Subcutaneous adipose tissue (tissue), 4 donors: ENCODE results near the gene NUDT9. TPM values are rescaled to one million over a fixed set of nuclear protein-coding genes. Genes with fewer than 3 reads are reported as not detected.

Source experiments
- CTCF ChIP-seq: fragments of 450-650 bp; IDR thresholded peaks from one replicate; pipeline ENCODE4 v1.5.1; 2016; ENCODE audit warnings: low read depth, mild to moderate bottlenecking, control low read depth, antibody characterized with exemption, moderate library complexity
- total RNA-seq, 4 donors: library from RNA; depleted of rRNA; stranded (reverse); fragments of >200 nt; gene quantifications; one replicate each; pipeline ENCODE4 v1.1.0, GENCODE V29; 2016

The NUDT9 gene
- total RNA-seq, 4 donors from 2014 or later = 12.6 to 30.3 (median 17.1) TPM

GRCh38 chr4:87406462-87406861 is 15.9 kb upstream of the NUDT9 start:
- TF ChIP-seq CTCF = no peak

- TF ChIP-seq CTCF = no peak
These were observed 12.9 kb upstream of the NUDT9 start for GRCh38 chr4:87409420-87409939.

- TF ChIP-seq CTCF = no peak
These were observed 12.2 kb upstream of the NUDT9 start for GRCh38 chr4:87410157-87410556.

GRCh38 chr4:87410679-87411078 is 11.7 kb upstream of the NUDT9 start:
- TF ChIP-seq CTCF = no peak

- no peak for TF ChIP-seq CTCF
These were observed 7.6 kb upstream of the NUDT9 start for GRCh38 chr4:87414816-87415215.

GRCh38 chr4:87416965-87417364 is 5.4 kb upstream of the NUDT9 start:
- TF ChIP-seq CTCF = no peak

- no peak for TF ChIP-seq CTCF
These were observed 2.7 kb upstream of the NUDT9 start for GRCh38 chr4:87419578-87420249.
